ENCODE results near the gene AMMECR1L. TPM values are rescaled to one million over a fixed set of nuclear protein-coding genes. Genes with fewer than 3 reads are reported as not detected.

AMMECR1L gene
- total and polyA plus RNA-seq, 8 donors = 13.6 to 26.3 (median 24.5) TPM

GRCh38 chr2:127865926-127866325 lies 19.8 kb downstream of the AMMECR1L start:
- intact Hi-C loops (cut with DNase I) = no loop called here
- ATAC-seq (no peak), DNase-seq (no peak)
- no peak for TF ChIP-seq CTCF (IDR thresholded peaks at IDR 0.05)
- H3K27me3 ChIP-seq = no peaks in the 10 kb centered on the region
- H3K9me3 ChIP-seq = no peaks in the 10 kb centered on the region
- peaks cover 0 to 82% of the 10 kb centered on the region in 2 donors for H3K36me3 ChIP-seq
- H3K4me3 ChIP-seq = no peak overlapping the region
- H3K4me1 ChIP-seq = no peaks in the 10 kb centered on the region
- H3K27ac ChIP-seq = no peak overlapping the region

- H3K4me1 ChIP-seq = peaks cover 0 to 4% of the 10 kb centered on the region in 2 donors
- no peak for TF ChIP-seq CTCF (IDR thresholded peaks at IDR 0.05)
- intact Hi-C loops (cut with DNase I) = no loop called here
- ATAC-seq = no peak
- H3K4me3 ChIP-seq = no peak overlapping the region
- H3K27ac ChIP-seq = no peak overlapping the region
- peaks cover 0 to 72% of the 10 kb centered on the region in 2 donors for H3K36me3 ChIP-seq
- DNase-seq = no peak
- H3K9me3 ChIP-seq = no peaks in the 10 kb centered on the region
- H3K27me3 ChIP-seq = no peaks in the 10 kb centered on the region
Measured at GRCh38 chr2:127864877-127865276, 20.9 kb downstream of the AMMECR1L start.

GRCh38 chr2:127862228-127862627 lies 23.5 kb downstream of the AMMECR1L start:
- DNase-seq (no peak), ATAC-seq (no peak)
- Histone ChIP-seq H3K36me3 (peaks cover 0 to 45% of the 10 kb centered on the region in 2 donors), H3K4me3 (no peak overlapping the region), H3K4me1 (peaks cover 3 to 13% of the 10 kb centered on the region in 2 donors), H3K27me3 (no peaks in the 10 kb centered on the region), H3K27ac (no peak overlapping the region), H3K9me3 (no peaks in the 10 kb centered on the region)
- TF ChIP-seq CTCF (IDR thresholded peaks at IDR 0.05) = no peak
- intact Hi-C loops (cut with DNase I) = no loop called here

GRCh38 chr2:127860130-127860529 lies 25.6 kb downstream of the AMMECR1L start:
- H3K4me1 ChIP-seq = peaks cover 10 to 34% of the 10 kb centered on the region in 2 donors
- no peaks in the 10 kb centered on the region for H3K27me3 ChIP-seq
- intact Hi-C loops (cut with DNase I) = no loop called here
- no peak overlapping the region for H3K27ac ChIP-seq
- DNase-seq = peak in 2 of 4 donors; percentile 9 to 13
- no peaks in the 10 kb centered on the region for H3K9me3 ChIP-seq
- no peak overlapping the region for H3K4me3 ChIP-seq
- ATAC-seq = no peak
- peaks cover 0 to 24% of the 10 kb centered on the region in 2 donors for H3K36me3 ChIP-seq
- no peak for TF ChIP-seq CTCF (IDR thresholded peaks at IDR 0.05)

GRCh38 chr2:127859712-127860085 lies 26.1 kb downstream of the AMMECR1L start:
- Histone ChIP-seq H3K36me3 (peaks cover 0 to 20% of the 10 kb centered on the region in 2 donors), H3K27me3 (no peaks in the 10 kb centered on the region), H3K4me1 (peaks cover 10 to 38% of the 10 kb centered on the region in 2 donors), H3K27ac (no peak overlapping the region), H3K9me3 (no peaks in the 10 kb centered on the region), H3K4me3 (no peak overlapping the region)
- no peak for TF ChIP-seq CTCF (IDR thresholded peaks at IDR 0.05)
- ATAC-seq (peak; percentile 54), DNase-seq (peak; percentile 25 to 89 (median 73))
- intact Hi-C loops (cut with DNase I) = no loop called here
